Activated CD8-positive, alpha-beta memory T cell treated with anti-CD3 and anti-CD28 coated beads for 4 hours (primary cell): Measurements from ENCODE around the gene TC2N.
"Not testable (repeated sequence)": the region's sequence is repeated elsewhere in the genome, so short reads cannot be mapped to it uniquely, and the experiment has no call there.

Experiments used
- DNase-seq, 2 donors: peaks; one replicate each; pipeline ENCODE4 v3.0.0-alpha.2; 2020; ENCODE audit warnings: low read depth in 2 of 2

The TC2N gene

DNA sequence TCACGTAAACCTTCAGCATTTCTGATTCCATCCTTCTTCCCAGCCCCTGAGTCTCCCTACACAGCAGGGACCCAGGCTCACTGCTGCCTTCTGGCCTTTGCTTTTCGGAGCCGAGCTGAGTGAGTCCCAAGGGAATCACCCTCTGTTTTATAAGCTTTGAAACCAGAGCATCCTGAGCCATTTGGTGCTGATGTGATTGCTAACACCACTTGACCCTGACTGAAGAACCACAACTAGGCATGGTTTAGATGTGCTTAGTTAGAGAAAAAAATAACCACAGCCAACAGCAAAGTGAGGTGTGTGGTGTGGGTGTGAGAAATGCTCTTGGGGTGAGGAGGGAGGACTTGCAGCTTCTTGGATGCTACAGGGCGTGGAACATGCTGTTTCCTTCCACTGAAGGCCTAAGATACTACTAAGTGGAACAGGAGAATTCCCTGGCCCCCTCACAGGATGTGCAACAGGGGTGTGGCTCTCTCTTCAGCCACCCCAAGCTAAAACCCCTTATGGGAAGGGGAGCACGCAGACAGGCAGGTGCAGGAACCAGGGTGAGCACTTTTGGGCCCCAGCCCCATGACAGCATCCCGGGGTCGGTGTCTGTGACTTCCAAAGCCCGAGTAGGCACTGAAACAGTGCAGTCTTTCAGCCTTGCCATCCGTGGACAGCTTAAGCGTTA, at the start of gene TC2N:
Gene TC2N (minus strand): TSS at position 221 of the 673 bp plus-strand sequence. CDS start 53,767 bp downstream, outside the sequence.
- DNase-seq = no peak

DNA sequence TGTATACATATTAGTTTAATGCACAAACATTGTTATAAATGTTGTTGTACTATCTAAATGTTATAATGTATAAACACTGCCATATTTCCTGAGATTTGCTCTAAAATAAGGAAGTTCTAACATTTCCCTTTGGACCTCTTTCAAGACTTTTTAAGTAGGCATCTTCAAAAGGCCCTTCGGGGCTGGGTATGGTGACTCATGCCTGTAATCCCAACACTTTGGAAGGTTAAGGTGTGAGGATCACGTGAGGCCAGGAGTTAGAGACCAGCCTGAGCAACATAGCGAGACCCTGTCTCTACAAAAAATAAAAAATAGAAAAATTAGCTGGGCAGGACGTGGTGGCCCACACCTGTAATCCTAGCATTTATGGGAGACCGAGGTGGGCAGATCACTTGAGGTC, 44.7 kb upstream of the TC2N start:
- DNase-seq = no peak

DNA sequence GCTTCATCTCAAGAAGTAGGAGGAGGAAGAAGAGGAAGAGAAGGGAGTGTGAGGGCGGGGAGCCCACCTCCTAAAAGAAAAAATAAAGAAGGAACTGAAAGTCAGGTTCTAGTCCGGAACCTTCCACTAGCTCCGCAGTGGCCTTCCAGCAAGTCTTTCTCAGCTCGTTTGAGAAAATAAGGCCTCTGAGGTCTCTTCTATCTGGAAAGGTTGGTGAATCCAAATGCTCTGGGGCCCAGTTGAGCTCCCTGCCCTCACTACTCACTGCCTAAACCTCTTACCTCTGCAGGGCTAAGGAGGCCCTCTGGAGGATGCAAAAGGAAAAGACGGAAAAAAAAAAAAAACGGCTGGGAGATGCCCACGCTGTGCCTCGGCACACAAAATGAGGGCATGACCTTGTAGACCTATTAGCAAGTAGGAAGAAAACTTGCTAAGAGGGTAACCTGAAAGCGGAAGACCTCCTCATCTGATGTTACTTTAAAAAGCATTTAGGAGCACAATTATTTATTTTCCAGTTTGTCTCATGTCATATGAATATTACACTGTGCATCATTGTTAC, 44.2 kb upstream of the TC2N start:
- no peak for DNase-seq

DNA sequence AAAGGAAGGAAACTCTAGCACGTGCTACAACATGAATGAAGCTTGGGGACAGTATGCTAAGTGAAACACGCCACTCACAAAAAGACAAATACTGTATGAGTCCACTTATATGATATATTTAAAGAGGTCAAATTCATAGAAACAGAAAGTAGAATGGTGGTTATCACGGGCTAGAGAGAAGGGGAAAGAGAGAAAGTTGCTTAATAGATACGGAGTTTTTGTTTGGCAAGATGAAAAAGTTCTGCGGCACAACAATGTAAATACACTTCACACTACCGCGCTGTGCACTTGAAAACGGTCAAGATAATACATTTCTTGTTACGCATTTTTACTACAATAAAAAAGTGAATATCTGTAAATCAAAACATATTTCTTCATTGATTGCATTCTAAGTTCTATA, 42.9 kb upstream of the TC2N start:
- DNase-seq = no peak

DNA sequence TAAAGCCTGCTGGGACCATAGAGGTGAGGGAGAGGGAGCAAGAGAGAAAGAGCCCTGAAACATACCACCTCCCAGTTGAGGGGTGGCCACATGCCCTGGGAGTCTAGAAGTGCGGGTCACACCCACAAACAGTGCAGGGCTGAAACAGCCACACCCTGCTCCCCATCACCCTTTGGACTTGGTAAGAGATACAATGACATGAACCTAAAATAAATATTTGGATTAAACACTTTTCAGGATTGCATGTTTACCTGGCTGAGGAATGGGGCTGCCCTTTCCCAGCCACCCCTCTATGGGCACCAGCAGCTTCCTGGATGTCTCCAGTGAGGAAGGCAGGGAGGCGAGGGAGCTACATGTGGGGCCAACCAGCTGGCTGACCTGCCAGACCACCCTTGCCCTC, 39.0 kb upstream of the TC2N start:
- no peak for DNase-seq

DNA sequence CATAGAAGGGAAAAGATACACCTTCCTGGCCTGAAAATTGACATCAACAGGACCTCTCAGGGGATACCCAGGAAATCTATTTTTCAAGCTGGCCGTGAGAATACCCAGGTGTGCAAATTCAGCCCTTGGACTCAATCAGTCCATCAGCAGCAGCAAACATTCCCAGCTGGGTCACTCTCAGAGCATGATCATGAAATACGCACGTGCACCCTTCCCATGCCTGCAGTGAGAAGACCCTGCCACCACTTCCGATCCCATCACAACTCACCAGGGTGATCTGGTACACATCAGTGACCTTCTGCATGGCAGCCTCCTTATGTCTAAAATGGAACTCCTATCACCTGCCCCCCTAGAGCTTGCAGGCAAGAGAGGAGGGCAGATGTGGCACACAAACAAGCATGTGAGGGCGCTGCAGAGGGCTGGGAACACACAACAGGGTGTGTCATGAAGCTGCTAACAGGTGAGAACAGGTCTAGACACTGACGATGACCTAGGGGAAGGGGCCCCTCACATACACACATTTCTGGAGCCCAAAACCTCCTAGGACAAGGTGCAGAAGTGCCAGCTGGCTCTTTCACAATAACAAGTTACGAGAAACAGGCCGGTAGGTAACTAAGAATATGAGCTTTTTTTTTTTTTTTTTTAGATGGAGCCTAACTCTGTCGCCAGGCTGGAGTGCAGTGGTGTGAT, 37.8 kb upstream of the TC2N start:
- DNase-seq = no peak

DNA sequence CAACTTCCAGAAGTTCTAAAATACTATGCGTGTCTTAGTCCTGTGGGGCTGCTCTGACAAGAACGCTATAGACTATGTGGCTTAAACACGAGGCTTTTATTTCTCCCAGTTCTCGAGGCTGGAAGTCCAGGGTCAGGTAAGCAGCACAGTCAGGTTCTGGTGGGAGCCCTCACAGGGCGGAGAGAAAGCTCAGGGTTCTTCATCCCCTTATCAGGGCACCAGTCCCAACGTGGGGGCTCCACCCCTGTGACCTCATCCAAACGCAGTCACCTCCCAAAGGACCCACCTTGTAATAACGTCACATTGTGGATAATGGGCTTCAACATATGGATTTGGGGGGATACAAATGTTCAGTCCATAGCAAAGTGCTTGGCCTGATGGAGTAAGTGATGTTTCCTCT, 37.1 kb upstream of the TC2N start:
- DNase-seq = no peak

DNA sequence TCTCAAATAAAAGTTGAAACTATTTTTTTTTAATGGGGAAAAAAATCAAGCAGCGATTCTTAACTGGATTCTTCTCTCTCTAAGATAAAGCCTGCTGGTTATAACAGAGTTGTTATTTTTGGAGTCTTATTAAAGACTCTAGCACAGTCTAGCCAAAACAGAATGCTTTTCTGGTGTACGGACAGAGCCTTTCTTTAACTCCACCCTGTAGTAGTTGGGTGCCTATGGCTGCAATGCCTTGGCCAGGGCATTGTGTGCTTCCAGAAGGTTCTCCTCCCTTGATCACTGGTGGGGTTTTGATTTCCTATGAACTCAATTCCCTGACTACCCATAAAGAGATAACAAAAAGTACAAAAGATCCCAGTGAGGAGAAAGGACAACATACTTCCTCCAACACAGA, 35.7 kb upstream of the TC2N start:
- no peak for DNase-seq

DNA sequence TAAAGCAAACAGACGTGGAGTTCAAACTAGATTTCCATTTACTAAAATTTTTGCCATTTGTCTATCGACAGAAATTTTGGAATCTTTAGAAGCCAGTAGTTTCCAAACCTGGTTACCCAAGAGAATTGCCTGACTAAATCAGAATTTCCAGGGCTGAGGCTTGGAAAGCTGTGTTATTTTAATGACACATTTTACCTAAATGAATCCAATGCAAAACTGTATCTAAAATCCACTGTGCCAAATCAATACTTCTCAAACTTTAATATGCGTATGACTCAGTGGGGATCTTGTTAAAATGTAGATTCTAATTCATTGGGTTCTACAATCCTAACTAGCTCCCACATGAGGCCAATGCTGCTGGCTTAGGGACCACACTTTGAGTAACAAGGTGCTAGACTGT, 35.0 kb upstream of the TC2N start:
- DNase-seq = no peak

DNA sequence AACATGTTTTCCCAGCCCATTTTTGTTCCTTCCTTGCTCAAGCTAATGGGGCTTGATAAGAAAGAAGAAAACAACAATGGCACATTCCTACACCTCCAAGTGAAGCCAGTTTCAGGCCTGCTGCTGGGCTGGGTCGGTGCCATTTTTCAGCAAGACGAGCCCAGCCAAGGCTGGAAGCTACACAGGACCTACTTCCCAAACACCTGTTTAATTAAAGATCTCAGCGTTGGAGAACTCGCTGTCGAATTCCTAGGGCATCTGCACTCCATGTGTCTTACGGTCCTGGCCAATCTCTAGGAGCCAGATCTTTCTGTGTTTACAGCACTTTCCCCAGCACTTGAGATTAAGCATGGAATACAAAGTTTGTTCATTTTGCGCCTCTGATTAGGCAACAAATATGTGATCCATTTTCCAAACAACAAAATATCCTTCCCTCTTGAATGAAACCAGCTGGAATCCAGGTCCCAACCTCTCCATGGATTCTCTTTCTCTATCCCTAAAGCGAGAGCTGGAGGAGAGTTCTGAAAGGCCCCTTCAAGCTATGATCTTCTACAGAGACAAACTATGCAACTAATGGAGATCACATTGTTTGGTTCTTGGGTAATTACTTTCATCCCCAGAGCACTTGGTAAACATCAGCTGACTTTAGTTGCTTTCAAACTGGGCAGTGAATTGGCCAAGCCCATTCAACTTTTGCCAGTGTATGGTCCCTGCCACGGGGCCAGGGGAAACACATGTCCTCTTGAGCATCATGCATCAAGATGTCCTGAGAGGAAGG, 34.3 kb upstream of the TC2N start:
- DNase-seq = no peak

DNA sequence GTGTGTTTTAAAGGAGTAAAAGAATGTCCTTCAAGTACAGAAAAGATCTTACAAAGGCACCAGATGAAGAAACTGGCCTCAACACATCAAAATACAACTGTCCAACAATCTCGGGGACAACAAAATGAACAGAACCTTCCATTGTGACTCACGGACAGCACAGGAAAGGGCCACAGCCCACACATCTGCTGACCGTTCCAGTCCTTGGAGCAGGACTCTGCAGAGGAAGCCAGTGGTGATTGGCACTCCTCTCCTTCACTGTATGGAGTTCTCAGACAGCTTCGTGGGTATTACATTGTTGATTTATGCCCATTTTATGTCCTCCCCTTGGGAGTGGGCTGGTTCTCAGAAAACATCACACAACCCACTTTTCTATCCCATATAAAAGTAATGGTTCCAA, 32.5 kb upstream of the TC2N start:
- no peak for DNase-seq

DNA sequence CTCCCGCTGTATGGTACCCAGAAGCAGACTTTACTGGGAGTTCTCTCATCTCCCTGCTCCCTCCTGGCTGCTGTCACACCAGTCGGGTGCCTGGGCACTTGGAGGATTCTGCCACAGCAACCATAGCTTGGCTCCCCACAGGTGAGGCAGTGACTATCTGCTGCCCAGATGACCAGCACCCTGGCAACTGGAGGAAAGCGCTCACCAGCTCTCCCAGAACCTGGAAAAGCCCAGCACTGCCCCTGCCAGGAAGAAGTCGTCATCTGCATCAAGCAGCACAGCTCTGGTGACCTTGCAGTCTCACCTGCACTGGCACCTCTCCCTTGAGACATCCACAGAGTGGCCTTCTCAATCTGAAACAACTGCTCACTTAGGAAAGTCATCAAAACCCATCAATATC, 31.9 kb upstream of the TC2N start:
- no peak for DNase-seq

DNA sequence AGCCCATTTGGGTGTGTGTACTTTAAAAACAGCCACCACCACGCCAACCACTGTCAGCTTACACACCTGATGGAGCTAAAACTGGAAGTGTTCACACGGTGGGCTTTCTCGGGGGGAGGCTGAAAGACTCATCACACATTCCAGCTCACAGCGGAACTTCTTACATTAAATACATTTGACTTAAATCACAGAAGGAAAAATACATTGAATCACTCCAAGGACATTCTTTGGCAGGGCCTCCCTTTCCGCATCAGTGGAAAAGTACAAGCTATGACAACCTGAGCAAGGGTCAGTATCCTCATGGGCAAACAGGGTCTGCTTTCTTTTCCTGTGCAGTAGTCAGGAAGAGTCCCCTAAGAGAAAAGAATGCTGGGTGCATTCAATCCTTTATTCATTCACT, 31.0 kb upstream of the TC2N start:
- no peak for DNase-seq

DNA sequence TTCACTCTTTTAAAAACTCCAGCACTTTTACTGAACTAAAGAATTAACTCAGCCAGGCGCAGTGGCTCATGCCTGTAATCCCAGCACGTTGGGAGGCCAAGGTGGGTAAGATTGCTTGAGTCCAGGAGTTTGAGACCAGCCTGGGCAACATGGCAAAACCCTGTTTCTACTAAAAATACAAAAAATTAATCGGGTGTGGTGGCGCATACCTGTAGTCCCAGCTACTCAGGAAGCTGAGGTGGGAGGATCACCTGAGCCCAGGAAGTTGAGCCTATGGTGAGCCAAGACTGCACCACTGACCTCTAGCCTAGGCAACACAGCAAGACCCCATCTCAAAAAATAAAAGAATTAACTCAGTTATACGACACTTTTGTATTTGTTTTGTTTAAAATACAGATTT, 30.4 kb upstream of the TC2N start:
- DNase-seq = not testable (repeated sequence)

DNA sequence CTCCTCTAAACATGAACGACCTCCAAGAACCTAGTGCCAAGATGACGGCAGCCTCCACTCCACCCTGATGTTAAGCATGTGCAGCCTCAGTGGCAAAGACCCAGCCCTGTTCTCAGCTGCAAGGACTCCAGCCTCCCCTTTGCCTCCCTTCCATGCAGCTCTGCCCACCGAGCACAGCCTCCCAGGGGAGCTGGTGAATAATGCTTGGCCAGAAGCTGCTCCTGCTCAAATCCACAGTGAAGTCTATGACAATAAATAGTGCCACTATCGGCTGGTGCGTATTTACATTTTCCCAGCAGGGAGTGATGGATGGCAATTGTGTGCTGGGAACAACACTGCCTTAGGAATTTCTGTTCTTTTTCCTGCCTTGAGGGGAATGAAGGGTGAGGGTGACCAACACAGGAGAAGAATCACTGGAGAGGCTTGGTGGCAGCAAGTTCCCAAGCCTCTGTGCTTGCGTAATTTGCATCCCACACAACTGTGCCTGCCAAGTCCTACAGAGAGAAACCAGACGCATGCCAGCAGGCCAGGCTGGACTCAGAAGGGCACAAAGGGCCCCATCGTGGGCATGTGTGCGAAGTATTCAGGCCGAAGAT, 29.9 kb upstream of the TC2N start:
- DNase-seq = no peak

DNA sequence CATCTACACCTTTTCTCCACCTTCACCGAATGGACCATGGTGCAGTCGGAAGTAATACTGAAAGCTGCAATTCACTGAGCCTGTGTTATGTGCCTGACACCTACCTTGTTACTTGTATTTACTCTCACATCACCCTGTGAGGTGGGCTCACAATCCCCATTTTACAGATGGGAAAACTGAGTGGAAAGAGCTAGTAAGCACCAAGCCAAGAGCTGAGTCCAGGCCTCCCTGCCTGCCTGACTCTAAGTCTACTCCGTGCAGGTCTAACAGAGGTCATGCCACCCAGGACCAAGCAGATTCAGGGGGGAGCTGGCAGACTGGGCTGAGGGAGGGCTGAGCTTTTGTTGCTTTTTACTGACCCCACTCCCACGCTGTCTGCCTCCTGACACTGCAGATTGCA, 29.1 kb upstream of the TC2N start:
- DNase-seq = no peak

DNA sequence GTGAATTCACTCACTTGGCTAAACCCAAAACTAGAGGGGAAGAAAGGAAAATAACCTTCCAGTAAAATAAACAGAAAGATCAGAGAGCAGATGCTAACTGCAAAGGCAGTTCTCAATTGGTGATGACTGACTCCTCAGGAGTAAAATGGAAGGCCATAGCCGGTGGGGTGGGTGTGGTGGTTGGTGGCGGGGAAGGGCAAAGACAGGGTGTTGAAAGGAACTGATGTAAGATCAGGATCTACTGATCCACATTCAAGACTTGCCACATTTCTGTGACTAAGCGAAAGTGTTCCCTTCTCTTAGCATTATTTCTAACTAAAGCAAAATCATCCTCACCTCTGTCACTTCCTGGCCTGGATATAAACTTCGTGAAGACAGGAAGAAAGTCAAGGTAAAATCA, 26.3 kb upstream of the TC2N start:
- DNase-seq = no peak

DNA sequence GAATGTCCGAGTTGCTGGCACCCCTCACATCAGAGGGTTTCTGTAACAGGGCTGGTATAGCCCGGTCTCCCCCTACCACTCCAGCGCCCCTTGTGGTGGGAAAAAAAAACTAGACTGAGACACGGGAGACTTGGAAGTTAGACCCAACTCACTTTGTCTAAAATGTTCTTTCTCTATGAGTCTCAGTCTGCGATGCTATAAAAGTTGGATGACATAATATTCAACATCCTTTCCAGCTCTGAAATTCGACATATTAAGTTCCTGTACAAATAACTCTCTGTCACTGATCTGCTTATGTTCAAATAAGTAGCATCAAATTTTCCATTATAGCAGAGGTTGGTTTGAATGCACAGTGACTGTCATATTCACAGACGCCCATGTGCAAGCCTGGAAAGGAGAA, 25.7 kb upstream of the TC2N start:
- no peak for DNase-seq

DNA sequence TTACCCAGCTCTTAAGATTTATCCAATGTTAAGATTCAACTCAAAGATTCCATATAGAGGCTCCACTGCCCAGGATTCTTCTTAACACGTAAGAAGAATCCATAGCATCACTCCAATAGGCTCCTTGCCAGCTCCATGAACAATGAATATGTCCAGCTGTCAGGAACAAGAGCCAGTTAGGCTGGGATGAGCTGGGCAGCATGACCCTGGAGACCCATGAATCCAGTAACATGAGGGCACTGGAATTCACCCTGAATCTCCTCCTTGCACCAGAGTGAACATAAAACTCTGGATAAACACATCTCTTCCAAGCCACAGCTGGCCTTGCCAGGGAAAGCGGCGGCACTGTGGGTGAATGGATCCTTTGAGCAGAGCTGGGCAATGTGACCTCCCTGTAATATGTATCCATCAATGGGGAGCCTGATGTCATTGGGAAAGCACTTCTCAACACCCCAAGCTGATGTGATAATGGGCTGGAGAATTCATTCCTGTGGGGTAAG, 24.4 kb upstream of the TC2N start:
- DNase-seq = no peak

DNA sequence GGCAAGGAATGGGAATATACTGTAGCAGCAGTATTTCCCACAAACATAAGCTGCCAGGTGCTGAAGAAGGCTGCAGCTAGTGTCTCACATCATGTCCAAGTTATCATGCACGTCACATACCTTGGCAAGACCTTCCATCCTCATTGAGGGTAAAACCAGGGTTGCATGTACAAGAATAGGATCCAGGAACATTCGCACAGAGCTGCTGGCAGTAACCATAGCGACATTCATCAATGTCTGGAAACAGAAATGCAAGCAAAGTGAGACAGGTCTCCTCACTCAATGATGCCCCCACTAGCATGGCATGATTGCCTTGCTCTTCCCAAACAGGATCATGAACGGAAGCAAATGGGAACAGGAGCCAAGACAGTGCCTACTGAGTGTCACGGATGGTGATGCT, 23.8 kb upstream of the TC2N start:
- no peak for DNase-seq

DNA sequence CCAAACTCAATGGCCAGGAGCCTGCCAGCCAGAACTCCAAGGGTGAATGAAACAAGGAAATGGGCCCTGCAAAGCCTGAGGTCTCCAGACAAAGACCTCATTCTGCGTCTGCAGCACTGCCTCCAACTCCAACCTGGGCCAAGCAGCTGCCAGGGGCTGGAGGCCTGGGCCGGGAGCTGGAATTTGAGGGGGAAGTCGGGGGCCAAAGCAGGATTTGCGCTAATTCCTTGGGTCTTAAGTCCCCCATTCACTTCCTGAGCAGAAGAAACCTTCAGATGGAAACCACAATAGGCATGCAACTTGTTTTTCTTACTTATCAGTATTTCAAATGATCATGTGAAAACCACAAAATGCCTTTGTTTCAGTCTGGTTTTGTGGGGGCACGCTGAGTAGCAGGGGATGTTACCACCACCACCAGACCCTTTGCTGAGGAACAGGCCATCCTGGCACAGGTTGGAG, 23.0 kb upstream of the TC2N start:
- no peak for DNase-seq
